ENCODE measurements around the gene CUL9.

CUL9 gene

DNA sequence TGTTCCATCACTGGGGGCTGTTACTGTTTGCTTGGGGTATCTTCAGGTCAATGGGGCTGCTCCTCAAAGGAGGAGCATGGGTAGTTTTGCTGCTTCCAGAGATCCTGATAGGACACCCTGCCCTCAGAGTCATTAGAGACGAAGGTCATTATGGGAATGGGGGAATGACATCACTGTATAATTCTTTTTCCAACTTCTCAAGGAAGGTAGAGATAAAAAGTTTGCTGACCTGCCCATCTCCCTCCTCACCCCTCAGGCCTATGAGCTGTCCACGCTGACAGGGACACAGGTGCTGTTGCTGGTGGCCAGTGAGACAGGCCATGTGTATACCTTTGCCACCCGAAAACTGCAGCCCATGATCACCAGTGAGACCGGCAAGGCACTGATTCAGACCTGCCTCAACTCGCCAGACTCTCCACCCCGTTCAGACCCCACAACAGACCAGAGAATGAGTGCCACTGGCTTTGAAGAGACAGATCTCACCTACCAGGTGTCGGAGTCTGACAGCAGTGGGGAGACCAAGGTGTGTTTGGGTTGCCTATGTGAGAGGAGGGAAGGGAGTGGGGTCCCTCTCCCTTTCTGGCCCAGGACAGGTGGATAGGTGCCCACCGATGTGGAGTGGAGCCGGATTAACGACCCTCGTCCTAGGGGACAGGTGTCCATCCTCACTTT lies 8.3 kb upstream of the CUL9 start:
- DNase-seq: no peak

DNA sequence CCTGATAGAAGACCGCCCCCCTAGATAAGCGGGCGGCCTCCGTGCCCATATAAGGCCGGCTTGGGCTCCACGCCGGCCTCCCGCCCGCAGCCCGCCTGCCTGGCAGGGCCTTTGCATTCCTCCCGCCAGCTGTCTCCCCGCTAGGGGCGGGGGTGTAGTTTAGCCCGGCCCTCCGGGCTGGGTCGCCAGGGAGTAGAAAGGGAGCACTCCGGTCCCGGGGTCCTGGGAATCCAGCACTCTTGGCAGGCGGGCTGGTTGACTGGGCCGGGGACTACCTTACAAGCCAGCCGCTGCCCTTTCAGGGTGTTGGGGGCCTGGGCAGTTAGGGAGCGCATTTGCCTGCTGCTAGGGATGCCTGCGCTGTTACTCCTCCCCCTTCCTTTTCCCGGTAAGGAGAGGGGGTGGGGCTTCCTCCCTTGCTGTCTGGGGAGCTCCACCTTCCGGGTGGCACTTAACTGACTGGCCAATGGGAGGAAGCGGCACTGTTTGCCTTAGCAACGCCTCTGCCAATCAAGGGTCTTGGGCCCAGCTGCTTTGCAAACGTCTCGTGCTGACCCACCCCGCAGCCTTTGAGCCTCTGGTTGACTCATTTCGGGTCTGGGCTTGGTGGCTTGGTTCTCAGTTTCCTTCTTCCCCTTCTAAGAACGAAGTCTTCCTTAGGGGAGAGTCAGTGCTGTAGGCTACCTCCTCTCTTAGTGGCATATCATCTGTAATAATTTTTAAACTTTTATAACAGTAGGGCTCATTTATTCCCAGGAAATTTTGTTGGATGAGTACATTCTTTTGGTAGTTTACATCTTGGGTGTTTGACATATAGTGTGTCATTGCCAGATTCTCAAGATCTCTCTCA lies 7.5 kb upstream of the CUL9 start:
- DNase-seq: peak; percentile 90

DNA sequence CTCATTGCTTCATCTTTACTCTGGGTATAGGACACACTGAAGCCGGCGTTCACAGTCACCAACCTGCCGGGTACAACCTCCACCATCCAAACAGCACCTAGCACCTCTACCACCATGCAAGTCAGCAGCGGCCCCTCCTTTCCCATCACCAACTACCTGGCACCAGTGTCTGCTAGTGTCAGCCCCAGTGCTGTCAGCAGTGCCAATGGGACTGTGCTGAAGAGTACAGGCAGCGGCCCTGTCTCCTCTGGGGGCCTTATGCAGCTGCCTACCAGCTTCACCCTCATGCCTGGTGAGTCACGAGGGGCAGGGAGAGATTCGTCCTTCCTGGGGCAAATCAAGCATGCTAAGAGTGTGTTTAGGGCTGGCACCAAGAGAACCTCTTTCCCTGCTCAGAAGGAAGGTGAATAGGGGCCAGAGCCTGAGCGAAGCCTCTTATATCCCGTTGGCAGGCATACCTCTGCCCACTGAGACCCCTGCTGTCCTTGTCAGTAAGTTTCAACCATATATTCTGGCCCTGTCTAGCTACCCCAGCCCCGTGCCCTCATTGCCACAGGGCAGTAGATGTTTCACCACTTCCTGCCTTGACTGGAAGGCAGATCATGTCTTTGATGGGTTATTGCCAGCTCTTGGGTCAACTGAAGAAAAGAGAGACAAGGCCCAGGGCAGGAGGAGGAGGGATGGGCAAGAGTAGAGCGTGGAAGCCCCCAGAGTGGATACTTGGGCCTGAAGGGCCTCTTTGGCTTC lies 6.1 kb upstream of the CUL9 start:
- DNase-seq: no peak

DNA sequence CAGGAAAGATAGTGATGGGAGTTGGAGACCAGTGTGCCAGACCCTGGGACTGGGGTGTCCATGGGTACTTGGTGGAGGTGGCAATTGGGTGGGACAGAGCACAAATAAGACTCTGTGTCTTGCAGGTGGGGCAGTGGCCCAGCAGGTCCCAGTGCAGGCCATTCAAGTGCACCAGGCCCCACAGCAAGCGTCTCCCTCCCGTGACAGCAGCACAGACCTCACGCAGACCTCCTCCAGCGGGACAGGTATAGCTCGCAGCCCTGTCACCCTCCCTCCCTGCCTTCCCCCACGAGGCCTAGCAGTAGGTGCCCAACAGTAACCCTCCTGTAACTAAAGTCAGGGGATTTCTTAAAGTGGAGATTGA lies 5.6 kb upstream of the CUL9 start:
- no peak for DNase-seq

DNA sequence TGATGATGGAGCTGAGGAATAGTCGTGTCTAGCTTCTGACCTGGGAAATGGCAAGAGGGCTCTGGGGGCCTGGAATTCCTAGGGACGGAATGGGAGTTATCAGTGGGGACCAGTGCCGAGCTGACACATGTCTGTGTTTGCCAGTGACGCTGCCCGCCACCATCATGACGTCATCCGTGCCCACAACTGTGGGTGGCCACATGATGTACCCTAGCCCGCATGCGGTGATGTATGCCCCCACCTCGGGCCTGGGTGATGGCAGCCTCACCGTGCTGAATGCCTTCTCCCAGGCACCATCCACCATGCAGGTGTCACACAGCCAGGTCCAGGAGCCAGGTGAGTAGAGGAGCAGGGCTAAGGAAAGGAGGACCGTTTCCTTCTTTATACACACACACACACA lies 3.8 kb upstream of the CUL9 start:
- no peak for DNase-seq

DNA sequence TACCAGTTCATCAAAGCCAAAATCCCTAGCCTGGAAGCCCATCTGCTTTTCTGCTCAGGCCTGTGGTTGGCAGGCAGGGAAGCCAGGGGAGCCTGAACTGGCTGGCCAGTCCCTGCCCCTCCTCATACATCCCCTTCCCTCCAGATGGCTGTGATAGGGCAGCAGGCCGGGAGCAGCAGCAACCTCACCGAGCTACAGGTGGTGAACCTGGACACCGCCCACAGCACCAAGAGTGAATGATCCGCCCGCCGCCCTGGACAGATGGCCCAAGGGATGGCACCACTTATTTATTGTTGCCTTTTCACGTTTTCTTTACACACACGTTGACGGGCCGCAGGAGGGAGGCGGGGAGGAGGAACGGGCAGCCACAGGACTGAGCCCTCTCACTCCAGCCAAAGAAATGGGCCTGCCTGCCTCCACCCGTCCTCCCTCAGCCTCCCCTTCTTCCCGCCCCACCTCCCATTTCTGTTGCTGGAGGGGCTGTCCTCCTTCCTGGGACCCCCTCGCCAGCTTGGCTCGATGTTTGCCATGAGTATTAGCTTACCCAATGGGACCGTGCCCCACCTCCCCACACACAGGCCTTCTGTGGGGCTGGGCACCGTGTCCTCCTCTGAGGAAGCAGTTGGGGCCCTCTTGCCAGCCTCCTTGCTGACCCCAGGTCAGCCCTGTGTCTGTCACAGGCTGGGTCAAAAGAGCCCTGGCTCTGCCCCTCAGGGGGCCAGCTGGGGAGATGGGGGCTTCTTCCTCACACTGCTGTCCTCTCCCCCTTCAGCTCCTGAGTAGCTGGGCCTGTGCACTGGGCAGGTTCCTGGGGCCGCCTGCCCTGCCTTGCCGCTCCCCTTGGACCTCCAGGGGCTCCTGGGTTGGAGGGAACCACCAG lies 2.8 kb upstream of the CUL9 start:
- no peak for DNase-seq

DNA sequence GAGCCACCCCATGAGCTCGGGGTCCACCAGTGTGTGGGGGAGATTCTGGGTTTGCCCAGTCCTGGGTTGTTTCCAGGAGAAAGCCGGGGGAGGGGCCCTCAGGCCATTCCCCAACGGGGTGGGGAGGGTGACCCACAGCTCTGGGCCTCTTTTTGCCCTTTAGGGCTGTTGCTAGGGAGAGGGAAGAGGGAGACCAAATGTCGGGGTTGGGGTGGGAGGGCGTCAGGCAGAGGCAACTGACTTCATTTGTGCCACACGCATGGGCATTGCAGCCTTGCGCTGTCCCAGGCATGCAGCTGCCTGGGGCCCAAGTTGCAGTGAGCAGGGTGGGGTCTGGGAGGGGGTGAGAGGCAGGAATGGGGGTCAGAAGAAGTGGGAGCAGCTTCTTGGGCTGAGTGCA lies 1.9 kb upstream of the CUL9 start:
- DNase-seq: no peak

DNA sequence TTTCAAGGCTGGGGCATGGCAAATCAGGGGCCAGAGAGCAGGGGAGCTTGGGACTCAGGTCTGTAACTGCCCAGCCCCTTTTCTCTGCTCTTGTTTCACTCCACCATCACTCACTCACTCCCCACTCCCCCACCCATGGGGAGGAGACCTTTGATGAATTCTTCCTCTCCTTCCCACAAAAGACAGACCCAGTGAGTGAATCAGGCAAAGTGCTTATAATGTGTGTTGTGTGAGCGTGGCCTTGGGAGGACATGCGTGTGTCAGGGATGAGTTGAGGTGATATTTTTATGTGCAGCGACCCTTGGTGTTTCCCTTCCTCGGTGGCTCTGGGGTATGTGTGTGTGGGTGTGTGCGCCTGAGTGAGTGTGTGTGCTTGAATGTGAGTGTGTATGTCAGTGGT lies 1.0 kb upstream of the CUL9 start:
- no peak for DNase-seq

DNA sequence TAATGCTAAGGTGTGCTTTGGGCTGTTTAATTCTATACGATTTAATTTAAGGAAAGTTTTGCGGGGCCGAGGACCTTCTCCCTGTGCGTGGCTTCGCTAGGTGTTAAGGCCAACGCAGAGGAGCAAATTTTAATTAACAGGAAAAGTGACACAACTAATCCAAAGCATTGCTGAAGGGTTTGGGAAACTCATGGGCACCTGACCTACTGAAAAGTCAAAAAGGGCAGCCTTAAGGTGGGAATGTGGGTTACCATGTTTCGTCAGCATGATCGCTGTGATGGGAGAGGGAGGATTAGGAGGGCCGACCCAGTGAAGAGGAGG lies 415 bp upstream of the CUL9 start:
- DNase-seq: no peak

DNA sequence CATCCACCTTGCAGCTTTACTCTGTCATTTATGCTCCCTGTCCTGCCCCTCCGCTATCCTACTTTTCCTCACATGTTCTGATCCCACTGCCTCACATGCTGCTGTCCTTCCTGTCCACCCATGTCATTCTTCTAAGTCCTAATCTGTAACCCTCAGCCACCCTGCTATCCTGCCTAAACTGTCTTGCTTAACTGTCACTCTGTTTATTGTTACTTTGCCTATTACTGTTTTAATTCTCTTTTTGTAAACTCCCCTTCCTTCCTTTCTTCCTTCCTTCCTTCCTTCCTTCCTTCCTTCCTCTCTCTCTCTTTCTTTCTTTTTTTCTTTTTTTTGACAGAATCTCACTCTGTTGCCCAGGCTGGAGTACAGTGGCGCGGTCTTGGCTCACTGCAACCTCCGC lies 1.4 kb downstream of the CUL9 start:
- no peak for DNase-seq

DNA sequence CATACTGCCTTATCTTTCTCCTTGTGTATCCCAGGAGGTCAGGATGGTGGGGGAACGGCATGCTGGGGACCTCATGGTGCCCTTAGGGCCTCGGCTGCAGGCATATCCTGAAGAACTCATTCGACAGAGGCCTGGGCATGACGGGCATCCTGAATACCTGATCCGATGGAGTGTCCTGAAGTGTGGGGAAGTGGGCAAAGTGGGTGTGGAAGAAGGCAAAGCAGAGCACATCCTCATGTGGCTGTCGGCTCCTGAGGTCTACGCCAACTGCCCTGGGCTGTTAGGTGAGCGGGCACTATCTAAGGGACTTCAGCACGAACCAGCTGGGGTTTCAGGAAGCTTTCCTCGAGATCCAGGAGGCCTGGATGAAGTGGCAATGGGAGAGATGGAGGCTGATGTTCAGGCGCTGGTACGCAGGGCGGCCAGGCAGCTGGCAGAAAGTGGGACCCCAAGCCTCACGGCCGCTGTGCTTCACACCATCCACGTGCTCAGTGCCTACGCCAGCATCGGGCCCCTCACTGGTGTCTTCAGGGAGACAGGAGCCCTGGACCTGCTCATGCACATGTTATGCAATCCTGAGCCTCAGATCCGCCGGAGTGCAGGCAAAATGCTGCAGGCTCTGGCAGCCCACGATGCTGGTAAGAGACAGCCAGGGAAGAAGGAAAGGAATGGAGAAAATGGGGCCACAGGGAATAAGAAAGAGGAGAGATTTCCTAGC lies 2.4 kb downstream of the CUL9 start:
- no peak for DNase-seq

DNA sequence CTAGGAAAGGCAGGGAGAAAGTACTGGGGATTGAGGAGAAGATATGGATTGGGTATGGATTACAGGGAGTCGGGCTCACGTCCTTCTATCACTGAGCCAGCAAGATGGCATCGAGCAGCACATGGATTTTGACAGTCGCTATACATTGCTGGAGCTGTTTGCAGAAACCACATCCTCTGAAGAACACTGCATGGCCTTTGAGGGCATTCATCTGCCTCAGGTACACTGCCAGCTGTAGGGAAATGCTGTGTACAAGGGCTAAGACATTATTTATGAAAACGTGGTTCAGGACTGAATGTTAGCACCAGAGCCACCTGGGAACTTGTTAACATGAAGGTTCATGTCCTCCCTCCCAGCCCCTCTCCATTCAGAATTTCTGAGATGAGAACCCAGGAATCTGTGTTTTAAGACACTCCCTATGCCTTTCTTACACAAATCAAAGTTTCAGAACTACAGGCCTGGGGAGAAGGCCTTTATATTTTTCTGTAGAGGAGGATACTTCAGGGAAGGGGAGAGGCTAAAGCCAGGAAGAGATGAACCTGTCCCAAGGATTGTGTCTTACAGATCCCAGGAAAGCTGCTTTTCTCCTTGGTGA lies 3.5 kb downstream of the CUL9 start:
- DNase-seq: no peak

DNA sequence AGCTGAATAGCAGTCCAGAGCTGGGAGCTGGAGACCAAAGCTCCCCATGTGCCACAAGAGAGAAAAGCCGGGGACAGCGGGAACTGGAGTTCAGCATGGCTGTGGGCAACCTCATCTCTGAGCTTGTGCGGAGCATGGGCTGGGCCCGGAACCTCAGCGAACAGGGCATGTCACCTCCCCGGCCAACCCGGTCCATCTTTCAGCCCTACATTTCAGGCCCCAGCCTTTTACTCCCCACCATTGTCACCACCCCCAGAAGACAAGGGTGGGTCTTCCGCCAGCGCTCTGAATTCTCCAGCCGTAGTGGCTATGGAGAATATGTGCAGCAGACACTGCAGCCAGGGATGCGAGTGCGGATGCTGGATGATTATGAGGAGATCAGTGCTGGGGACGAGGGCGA lies 4.0 kb downstream of the CUL9 start:
- no peak for DNase-seq

DNA sequence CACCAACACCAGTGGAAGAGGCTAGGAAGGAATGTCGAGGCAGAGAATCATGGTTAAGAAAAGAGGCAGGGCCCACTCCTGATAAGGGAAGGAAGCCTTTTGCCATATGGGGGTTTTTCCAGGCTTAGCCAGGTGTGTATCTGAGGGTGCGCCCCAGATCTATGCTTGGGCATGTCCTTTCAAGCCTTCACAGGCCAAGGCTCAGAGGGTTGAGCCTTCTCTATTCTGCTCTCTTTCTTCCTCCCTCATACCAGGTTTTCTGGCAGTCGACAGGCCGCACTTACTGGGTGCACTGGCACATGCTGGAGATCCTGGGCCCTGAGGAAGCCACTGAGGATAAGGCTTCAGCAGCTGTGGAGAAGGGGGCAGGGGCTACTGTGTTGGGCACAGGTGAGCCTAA lies 4.7 kb downstream of the CUL9 start:
- DNase-seq: no peak

DNA sequence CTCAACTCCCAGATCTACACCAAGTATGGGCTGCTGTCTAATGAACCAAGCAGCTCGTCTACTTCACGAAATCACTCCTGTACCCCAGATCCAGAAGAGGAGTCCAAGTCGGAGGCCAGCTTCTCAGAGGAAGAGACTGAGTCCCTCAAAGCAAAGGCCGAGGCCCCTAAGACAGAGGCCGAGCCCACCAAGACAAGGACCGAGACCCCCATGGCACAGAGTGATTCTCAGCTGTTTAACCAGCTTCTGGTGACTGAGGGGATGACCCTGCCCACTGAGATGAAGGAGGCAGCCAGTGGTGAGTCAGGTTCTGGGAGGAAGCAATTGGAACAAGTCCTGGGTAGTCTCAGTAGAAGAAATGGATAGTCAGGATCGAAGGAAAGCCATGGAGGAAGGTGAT lies 5.8 kb downstream of the CUL9 start:
- no peak for DNase-seq

DNA sequence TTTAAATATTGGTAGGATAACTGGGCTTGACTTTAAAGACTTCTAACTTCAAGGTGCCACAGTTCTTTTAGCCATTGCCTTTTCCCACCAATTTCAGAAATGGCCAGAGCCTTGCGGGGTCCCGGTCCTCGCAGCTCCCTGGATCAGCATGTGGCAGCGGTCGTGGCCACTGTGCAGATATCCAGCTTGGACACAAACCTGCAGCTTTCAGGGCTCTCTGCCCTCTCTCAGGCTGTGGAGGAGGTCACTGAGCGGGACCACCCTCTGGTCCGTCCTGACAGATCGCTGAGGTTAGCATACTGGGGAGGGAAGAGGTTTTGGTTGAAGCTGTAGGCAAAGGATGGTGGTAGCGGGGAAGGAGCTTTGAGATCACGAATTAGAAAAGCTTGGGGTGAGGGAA lies 6.4 kb downstream of the CUL9 start:
- no peak for DNase-seq

DNA sequence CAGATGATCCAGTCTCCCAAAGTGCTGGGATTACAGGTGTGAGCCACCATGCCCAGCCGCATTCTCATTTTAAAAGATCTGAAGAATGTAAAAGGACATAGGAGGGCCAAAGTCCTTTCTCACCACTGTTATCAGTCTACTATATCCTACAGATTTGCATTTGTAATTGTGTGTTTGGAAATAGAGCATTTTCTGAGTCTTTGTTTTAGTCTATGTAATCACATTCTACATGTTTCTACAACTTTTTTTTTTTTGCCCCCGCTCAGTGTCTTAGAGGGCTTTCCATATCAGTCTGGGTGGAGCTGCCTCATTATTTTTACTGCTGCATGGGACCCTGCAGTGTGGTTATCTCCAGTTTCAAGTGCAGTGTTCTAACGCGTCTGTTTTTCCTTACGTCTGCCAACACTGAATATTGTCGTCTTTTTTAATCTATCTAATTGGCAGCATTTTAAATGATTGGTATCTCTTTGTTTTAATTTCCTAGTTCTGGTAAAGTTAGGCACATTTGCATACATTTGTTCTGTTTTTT lies 7.8 kb downstream of the CUL9 start:
- DNase-seq: no peak

DNA sequence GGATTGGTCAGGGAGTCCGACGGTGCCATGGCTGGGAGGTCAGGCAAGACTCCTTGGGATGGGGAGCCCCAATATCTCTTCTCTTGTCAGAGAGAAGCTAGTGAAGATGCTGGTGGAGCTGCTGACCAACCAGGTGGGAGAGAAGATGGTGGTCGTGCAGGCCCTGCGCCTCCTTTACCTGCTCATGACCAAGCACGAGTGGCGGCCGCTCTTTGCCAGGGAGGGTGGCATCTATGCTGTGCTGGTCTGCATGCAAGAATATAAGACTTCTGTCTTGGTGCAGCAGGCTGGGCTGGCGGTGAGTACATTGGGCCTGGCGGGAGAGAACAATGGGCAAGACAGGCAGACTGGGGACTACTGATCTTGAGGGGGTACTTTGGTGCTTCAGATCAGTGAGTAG lies 10.9 kb downstream of the CUL9 start:
- DNase-seq: no peak

DNA sequence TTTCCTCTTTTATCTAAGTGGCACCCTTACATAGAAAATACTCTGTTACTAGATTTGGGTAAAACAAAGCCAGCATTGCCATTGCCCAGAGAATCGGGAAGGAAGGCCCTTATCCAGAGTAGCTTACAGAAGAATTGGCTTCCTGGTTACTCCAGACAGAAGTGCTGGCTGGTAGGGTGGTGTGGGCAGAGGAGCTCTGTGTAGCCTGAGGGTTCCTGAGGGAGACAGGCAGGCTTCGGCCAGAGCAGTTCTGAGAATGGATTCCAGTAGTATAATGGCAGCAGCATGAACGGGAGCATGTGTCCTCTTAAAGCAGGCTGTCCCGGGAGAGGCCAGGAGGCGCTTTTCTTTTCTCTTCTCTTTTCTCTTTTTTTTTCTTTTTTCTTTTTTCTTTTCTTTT lies 11.9 kb downstream of the CUL9 start:
- DNase-seq: no peak

DNA sequence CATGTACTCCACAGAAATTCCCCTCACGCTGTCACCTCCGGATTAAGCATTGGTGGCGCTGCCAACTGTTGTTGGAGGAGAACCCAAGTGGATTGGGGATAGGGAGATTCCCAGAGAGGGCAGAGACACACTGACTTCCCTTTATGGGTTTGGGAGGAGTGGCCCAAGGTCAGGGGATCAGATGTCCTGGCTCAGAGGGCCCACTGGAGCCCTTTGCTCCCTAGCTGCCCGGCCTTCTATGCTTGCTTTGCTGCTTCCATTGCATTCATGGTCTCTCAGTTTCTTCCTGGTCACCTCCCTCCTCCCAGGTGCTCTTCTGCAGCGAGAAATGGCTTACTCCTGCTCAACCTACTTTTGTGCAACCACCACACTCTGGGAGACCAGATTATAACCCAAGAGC lies 14.3 kb downstream of the CUL9 start:
- DNase-seq: no peak

DNA sequence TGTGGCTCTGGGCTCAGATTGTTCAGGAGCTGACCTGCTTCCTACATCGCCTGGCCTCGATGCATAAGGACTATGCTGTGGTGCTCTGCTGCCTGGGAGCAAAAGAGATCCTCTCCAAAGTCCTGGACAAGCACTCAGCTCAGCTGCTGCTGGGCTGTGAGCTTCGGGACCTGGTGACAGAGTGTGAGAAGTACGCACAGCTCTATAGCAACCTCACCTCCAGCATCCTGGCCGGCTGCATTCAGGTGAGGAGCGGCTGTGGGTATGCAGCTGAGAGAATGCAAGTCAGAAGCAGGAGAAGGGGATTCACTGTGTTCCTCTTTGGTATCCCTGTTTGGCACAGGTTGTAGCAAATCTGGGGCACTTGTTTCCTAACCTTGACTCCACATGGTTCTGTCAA lies 17.9 kb downstream of the CUL9 start:
- no peak for DNase-seq

DNA sequence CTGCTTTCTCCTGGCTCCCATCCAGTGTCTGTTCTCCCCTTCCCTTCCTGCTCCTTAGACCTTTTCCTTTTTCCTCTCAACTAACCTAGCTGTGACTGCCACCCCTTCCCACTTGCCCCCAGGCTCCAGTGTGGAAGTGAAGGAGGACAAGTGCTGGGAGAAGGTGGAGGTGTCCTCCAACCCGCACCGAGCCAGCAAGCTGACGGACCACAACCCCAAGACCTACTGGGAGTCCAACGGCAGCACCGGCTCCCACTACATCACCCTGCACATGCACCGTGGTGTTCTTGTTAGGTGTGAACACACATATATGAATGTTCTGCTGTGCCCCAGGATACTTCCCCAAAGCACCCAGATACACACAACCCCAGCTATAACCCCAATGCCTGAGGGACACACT lies 18.5 kb downstream of the CUL9 start:
- DNase-seq: no peak
